ENCODE data around the gene SPATS2. TPM values are rescaled to one million over a fixed set of nuclear protein-coding genes. Genes with fewer than 3 reads are reported as not detected.

SPATS2 gene
- total RNA-seq, 1 experiment from 2014 or later: 56.3 TPM

DNA sequence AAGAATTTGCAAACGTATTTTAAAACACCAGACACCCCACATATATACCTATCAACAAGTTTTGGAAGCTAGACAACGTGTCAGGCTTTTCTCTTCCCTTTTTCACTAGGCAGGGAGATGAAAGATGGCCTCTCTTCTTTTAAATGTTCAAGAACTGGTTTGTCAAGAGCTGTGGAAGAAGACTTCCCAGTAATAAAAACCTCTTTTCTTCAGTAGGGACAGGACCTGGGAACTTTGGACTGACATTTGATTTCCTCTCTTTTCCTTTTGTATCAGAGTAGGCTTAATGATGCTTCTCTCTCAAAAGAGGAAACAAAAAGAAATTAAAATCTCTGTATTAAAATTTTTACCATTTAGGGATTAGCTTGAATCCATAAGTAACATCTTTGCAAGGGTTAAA is 49.6 kb downstream of the SPATS2 start:
- Histone ChIP-seq H3K9me3 (ENCODE audit: control insufficient read depth, insufficient read depth, low read depth, low read length) (no peaks in the 10 kb centered on the region), H3K27ac (ENCODE audit: low read length) (no peak overlapping the region), H3K27me3 (ENCODE audit: control insufficient read depth, insufficient read depth, low read length) (no peaks in the 10 kb centered on the region), H3K4me3 (ENCODE audit: low read depth in 2 of 2, low read length in 2 of 2) (no peak overlapping the region), H3K36me3 (ENCODE audit: control insufficient read depth, insufficient read depth, low read length) (no peaks in the 10 kb centered on the region), H3K4me1 (ENCODE audit: control insufficient read depth, insufficient read depth, low read length) (peaks cover 6% of the 10 kb centered on the region; the same call in 1 of the 2 replicates)
- CTCF ChIA-PET: no interaction called here
- in situ Hi-C loops (cut with HindIII; ENCODE audit: low pct_unique_long_range_greater_than_20kb, low sequenced_read_pairs): no loop called here
- no TSS peak for BruUV-seq (replicated peaks)
- intact Hi-C loops (cut with micrococcal nuclease; ENCODE audit: unreplicated experiment): no loop called here
- ATAC-seq (no peak), DNase-seq (ENCODE audit: low read depth, low spot score) (no peak)
- TF ChIP-seq POLR2AphosphoS5 (IDR thresholded peaks at IDR 0.05; ENCODE audit: low read depth, low read length) (no peak), TCF7L2 (IDR thresholded peaks at IDR 0.05; ENCODE audit: low read depth, low read length) (no peak), SIN3A (IDR thresholded peaks at IDR 0.05; ENCODE audit: borderline replicate concordance, insufficient read depth, low read depth, low read length) (no peak)
- TF ChIP-seq, protein P1, sequence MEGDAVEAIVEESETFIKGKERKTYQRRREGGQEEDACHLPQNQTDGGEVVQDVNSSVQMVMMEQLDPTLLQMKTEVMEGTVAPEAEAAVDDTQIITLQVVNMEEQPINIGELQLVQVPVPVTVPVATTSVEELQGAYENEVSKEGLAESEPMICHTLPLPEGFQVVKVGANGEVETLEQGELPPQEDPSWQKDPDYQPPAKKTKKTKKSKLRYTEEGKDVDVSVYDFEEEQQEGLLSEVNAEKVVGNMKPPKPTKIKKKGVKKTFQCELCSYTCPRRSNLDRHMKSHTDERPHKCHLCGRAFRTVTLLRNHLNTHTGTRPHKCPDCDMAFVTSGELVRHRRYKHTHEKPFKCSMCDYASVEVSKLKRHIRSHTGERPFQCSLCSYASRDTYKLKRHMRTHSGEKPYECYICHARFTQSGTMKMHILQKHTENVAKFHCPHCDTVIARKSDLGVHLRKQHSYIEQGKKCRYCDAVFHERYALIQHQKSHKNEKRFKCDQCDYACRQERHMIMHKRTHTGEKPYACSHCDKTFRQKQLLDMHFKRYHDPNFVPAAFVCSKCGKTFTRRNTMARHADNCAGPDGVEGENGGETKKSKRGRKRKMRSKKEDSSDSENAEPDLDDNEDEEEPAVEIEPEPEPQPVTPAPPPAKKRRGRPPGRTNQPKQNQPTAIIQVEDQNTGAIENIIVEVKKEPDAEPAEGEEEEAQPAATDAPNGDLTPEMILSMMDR (IDR thresholded peaks at IDR 0.05): no peak
- POLR2A ChIA-PET: no interaction called here

DNA sequence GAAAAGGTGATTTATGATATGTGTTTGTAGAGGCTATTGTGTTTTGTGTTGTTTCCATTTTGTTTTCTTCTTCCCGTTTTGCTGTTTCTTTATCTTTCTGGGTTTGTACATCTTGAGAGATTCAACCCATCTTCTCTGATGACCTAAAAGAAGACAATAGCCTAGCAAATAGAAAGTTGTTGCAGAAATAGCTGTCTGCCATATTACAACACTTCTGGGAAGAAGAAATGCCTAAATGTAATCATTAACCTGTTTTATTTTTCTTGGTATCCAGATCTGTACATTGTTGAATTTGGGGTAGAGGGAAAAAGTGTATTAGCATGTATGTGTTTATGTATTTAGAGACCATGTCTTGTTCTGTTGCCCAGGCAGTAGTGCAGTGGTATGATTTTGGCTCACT is 50.3 kb downstream of the SPATS2 start:
- ChIA-PET POLR2A (interaction anchor here (0.6 to 0.8 kb wide), 3 partner anchors 26 to 323 kb away, joined by 3 to 6 read pairs (median 4); no protein-coding TSS in a partner anchor), CTCF (no interaction called here)
- H3K27ac ChIP-seq (ENCODE audit: low read length): no peak overlapping the region
- H3K4me1 ChIP-seq (ENCODE audit: control insufficient read depth, insufficient read depth, low read length): peaks cover 9% of the 10 kb centered on the region; the same call in 1 of the 2 replicates
- no peak overlapping the region for H3K4me3 ChIP-seq (ENCODE audit: low read depth in 2 of 2, low read length in 2 of 2)
- H3K27me3 ChIP-seq (ENCODE audit: control insufficient read depth, insufficient read depth, low read length): no peaks in the 10 kb centered on the region
- intact Hi-C loops (cut with micrococcal nuclease; ENCODE audit: unreplicated experiment) (no loop called here), in situ Hi-C loops (cut with HindIII; ENCODE audit: low pct_unique_long_range_greater_than_20kb, low sequenced_read_pairs) (no loop called here)
- ATAC-seq: no peak
- no peak for TF ChIP-seq SIN3A (IDR thresholded peaks at IDR 0.05; ENCODE audit: borderline replicate concordance, insufficient read depth, low read depth, low read length)
- TF ChIP-seq, protein P1 (IDR thresholded peaks at IDR 0.05): no peak
- no peak for TF ChIP-seq TCF7L2 (IDR thresholded peaks at IDR 0.05; ENCODE audit: low read depth, low read length)
- TF ChIP-seq POLR2AphosphoS5 (IDR thresholded peaks at IDR 0.05; ENCODE audit: low read depth, low read length): no peak
- TF ChIP-seq, protein P2, sequence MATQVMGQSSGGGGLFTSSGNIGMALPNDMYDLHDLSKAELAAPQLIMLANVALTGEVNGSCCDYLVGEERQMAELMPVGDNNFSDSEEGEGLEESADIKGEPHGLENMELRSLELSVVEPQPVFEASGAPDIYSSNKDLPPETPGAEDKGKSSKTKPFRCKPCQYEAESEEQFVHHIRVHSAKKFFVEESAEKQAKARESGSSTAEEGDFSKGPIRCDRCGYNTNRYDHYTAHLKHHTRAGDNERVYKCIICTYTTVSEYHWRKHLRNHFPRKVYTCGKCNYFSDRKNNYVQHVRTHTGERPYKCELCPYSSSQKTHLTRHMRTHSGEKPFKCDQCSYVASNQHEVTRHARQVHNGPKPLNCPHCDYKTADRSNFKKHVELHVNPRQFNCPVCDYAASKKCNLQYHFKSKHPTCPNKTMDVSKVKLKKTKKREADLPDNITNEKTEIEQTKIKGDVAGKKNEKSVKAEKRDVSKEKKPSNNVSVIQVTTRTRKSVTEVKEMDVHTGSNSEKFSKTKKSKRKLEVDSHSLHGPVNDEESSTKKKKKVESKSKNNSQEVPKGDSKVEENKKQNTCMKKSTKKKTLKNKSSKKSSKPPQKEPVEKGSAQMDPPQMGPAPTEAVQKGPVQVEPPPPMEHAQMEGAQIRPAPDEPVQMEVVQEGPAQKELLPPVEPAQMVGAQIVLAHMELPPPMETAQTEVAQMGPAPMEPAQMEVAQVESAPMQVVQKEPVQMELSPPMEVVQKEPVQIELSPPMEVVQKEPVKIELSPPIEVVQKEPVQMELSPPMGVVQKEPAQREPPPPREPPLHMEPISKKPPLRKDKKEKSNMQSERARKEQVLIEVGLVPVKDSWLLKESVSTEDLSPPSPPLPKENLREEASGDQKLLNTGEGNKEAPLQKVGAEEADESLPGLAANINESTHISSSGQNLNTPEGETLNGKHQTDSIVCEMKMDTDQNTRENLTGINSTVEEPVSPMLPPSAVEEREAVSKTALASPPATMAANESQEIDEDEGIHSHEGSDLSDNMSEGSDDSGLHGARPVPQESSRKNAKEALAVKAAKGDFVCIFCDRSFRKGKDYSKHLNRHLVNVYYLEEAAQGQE (IDR thresholded peaks at IDR 0.05; ENCODE audit: insufficient read depth in 1 of 2, low read depth in 2 of 2, low read length in 1 of 2): no peak
- H3K36me3 ChIP-seq (ENCODE audit: control insufficient read depth, insufficient read depth, low read length): no peaks in the 10 kb centered on the region
- H3K9me3 ChIP-seq (ENCODE audit: control insufficient read depth, insufficient read depth, low read depth, low read length): no peaks in the 10 kb centered on the region
- DNase-seq (ENCODE audit: low read depth, low spot score): no peak
- no TSS peak for BruUV-seq (replicated peaks)

All from Panc1 (cell line).